GM23338 (cell line): ENCODE measurements around the gene TMEM94. TPM values are rescaled to one million over a fixed set of nuclear protein-coding genes. Genes with fewer than 3 reads are reported as not detected.

ENCODE experiments used
- CREB1 ChIP-seq: fragments of 250-450 bp; sonication (Bioruptor Pico); IDR thresholded peaks from 2 replicates; pipeline ENCODE4 v1.5.0; 2020; ENCODE audit warnings: low read depth, mild to moderate bottlenecking, moderate library complexity
- EZH2 ChIP-seq: fragments of 200-600 bp; sonication (generic); IDR thresholded peaks from one replicate; pipeline ENCODE4 v1.8.0; 2017; ENCODE audit warnings: antibody characterized with exemption, mild to moderate bottlenecking, low read depth; ENCODE audit not compliant: unreplicated experiment
- EZH2phosphoT487 ChIP-seq: fragments of 200-600 bp; sonication (generic); IDR thresholded peaks from one replicate; pipeline ENCODE4 v1.8.1; 2018; ENCODE audit warnings: antibody characterized with exemption; ENCODE audit not compliant: unreplicated experiment
- POLR2AphosphoS5 ChIP-seq: IDR thresholded peaks from 2 replicates; pipeline ENCODE4 v1.6.1; 2016; ENCODE audit warnings: antibody characterized with exemption, low read depth
- STAT1 ChIP-seq: IDR thresholded peaks from one replicate; pipeline ENCODE4 v1.6.1; 2016; ENCODE audit warnings: antibody characterized with exemption; ENCODE audit not compliant: unreplicated experiment
- ZNF114 ChIP-seq: fragments of 250-450 bp; sonication (Bioruptor Pico); IDR thresholded peaks from 2 replicates; pipeline ENCODE4 v1.5.0; 2020; ENCODE audit warnings: mild to moderate bottlenecking, moderate library complexity
- ZNF331 ChIP-seq: fragments of 250-450 bp; sonication (Bioruptor Pico); IDR thresholded peaks from 2 replicates; pipeline ENCODE4 v1.5.0; 2020; ENCODE audit warnings: low read depth, mild to moderate bottlenecking, moderate library complexity
- polyA plus RNA-seq: library from polyadenylated mRNA; unstranded; fragments of >200 nt; fragmentation: Nextera tagmentation; extraction: Ambion mirVana; gene quantifications from 2 replicates; pipeline ENCODE4 v1.2.1, GENCODE V29; 2016
- total RNA-seq: library from RNA; depleted of rRNA; stranded (reverse); fragments of >200 nt; shearing (Covaris generic); gene quantifications from 2 replicates; pipeline ENCODE4 v1.2.3, GENCODE V29; 2014
- TF ChIP-seq, protein P1 (sequence below): fragments of 250-450 bp; sonication (Bioruptor Pico); IDR thresholded peaks from 2 replicates; pipeline ENCODE4 v1.5.0; 2020; ENCODE audit warnings: mild to moderate bottlenecking, moderate library complexity
- TF ChIP-seq, protein P2 (sequence below), 2 experiments: fragments of 200-600 bp in 1 of 2; sonication (generic) in 1 of 2; conservative IDR thresholded peaks; 2 replicates each; pipeline versions ENCODE4 v1.5.1 to v1.6.1; 2016 to 2017; ENCODE audit warnings: antibody characterized with exemption in 2 of 2, low read depth in 2 of 2, mild to moderate bottlenecking in 2 of 2, moderate library complexity in 1 of 2
- TF ChIP-seq, protein P3 (sequence below): IDR thresholded peaks from 2 replicates; pipeline ENCODE4 v1.6.1; 2016; ENCODE audit warnings: antibody characterized with exemption
- TF ChIP-seq, protein P4 (sequence below): IDR thresholded peaks from one replicate; pipeline ENCODE4 v1.6.1; 2018; ENCODE audit warnings: antibody characterized with exemption; ENCODE audit not compliant: unreplicated experiment

TMEM94 gene
- total and polyA plus RNA-seq, 2 experiments from 2014 or later = 24.0 to 66.0 TPM

DNA sequence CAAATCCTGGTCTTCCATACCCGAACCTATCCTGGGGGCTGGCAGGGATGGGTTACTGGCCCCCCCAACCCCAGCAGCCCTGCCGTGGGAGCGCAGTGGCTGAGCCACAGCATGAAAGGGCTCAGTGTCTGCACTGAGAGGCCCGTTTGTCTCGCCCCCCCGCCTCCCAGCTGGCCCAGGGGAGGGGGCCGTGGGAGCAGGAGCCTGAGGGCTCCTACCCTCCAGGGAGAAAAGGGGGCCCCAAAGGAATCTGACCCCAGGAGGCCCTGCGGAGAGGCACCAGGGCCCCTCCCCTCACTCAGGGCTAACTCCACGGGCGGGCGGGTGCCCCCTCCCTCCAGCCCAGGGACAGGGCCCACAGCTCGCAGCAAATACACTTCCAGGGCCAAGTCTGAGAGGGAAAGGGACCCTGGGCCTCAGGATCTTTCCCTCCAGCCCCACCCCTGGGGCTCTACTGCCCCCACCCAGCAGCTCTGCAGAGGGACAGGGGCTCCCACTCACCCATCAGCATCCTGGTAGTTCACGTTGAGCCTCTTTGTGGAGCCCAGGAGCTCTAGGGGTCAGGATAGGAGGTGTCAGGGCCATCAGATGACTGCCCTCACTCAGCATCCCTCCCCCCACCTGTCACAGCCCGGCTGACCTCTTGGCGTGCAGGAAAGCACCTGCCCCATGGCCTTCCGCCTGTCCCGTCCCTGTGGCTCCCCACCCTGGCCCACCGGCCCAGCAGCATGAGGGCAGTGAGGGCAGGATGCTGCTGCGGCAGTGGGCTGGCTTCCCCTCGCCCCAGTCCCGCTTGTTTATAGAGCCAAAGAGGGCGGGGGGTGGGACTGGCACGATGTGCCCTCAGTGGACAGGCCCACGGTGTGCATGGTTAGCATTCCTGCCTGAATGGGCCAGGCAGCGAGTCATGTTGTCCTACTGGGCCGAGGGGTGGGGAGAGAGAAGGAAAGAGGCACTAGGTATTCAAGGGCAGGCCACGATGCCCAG, 51.6 kb downstream of the TMEM94 start (continued):
- TF ChIP-seq, protein P1, sequence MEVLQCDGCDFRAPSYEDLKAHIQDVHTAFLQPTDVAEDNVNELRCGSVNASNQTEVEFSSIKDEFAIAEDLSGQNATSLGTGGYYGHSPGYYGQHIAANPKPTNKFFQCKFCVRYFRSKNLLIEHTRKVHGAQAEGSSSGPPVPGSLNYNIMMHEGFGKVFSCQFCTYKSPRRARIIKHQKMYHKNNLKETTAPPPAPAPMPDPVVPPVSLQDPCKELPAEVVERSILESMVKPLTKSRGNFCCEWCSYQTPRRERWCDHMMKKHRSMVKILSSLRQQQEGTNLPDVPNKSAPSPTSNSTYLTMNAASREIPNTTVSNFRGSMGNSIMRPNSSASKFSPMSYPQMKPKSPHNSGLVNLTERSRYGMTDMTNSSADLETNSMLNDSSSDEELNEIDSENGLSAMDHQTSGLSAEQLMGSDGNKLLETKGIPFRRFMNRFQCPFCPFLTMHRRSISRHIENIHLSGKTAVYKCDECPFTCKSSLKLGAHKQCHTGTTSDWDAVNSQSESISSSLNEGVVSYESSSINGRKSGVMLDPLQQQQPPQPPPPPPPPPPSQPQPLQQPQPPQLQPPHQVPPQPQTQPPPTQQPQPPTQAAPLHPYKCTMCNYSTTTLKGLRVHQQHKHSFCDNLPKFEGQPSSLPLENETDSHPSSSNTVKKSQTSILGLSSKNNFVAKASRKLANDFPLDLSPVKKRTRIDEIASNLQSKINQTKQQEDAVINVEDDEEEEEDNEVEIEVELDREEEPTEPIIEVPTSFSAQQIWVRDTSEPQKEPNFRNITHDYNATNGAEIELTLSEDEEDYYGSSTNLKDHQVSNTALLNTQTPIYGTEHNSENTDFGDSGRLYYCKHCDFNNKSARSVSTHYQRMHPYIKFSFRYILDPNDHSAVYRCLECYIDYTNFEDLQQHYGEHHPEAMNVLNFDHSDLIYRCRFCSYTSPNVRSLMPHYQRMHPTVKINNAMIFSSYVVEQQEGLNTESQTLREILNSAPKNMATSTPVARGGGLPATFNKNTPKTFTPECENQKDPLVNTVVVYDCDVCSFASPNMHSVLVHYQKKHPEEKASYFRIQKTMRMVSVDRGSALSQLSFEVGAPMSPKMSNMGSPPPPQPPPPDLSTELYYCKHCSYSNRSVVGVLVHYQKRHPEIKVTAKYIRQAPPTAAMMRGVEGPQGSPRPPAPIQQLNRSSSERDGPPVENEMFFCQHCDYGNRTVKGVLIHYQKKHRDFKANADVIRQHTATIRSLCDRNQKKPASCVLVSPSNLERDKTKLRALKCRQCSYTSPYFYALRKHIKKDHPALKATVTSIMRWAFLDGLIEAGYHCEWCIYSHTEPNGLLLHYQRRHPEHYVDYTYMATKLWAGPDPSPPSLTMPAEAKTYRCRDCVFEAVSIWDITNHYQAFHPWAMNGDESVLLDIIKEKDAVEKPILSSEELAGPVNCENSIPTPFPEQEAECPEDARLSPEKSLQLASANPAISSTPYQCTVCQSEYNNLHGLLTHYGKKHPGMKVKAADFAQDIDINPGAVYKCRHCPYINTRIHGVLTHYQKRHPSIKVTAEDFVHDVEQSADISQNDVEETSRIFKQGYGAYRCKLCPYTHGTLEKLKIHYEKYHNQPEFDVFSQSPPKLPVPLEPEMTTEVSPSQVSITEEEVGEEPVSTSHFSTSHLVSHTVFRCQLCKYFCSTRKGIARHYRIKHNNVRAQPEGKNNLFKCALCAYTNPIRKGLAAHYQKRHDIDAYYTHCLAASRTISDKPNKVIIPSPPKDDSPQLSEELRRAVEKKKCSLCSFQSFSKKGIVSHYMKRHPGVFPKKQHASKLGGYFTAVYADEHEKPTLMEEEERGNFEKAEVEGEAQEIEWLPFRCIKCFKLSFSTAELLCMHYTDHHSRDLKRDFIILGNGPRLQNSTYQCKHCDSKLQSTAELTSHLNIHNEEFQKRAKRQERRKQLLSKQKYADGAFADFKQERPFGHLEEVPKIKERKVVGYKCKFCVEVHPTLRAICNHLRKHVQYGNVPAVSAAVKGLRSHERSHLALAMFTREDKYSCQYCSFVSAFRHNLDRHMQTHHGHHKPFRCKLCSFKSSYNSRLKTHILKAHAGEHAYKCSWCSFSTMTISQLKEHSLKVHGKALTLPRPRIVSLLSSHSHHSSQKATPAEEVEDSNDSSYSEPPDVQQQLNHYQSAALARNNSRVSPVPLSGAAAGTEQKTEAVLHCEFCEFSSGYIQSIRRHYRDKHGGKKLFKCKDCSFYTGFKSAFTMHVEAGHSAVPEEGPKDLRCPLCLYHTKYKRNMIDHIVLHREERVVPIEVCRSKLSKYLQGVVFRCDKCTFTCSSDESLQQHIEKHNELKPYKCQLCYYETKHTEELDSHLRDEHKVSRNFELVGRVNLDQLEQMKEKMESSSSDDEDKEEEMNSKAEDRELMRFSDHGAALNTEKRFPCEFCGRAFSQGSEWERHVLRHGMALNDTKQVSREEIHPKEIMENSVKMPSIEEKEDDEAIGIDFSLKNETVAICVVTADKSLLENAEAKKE (CRISPR knock-in tag) = no peak
- TF ChIP-seq ZNF114 (CRISPR knock-in tag) (no peak), CREB1 (CRISPR knock-in tag) (no peak), EZH2 (no peak), STAT1 (no peak), ZNF331 (CRISPR knock-in tag) (no peak), EZH2phosphoT487 (no peak), POLR2AphosphoS5 (no peak)
- TF ChIP-seq, protein P2, sequence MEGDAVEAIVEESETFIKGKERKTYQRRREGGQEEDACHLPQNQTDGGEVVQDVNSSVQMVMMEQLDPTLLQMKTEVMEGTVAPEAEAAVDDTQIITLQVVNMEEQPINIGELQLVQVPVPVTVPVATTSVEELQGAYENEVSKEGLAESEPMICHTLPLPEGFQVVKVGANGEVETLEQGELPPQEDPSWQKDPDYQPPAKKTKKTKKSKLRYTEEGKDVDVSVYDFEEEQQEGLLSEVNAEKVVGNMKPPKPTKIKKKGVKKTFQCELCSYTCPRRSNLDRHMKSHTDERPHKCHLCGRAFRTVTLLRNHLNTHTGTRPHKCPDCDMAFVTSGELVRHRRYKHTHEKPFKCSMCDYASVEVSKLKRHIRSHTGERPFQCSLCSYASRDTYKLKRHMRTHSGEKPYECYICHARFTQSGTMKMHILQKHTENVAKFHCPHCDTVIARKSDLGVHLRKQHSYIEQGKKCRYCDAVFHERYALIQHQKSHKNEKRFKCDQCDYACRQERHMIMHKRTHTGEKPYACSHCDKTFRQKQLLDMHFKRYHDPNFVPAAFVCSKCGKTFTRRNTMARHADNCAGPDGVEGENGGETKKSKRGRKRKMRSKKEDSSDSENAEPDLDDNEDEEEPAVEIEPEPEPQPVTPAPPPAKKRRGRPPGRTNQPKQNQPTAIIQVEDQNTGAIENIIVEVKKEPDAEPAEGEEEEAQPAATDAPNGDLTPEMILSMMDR (conservative IDR thresholded peaks at IDR 0.05; ENCODE audit: low read depth in 2 of 2) = no peak
- TF ChIP-seq, protein P3, sequence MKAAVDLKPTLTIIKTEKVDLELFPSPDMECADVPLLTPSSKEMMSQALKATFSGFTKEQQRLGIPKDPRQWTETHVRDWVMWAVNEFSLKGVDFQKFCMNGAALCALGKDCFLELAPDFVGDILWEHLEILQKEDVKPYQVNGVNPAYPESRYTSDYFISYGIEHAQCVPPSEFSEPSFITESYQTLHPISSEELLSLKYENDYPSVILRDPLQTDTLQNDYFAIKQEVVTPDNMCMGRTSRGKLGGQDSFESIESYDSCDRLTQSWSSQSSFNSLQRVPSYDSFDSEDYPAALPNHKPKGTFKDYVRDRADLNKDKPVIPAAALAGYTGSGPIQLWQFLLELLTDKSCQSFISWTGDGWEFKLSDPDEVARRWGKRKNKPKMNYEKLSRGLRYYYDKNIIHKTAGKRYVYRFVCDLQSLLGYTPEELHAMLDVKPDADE = no peak
- TF ChIP-seq, protein P4, sequence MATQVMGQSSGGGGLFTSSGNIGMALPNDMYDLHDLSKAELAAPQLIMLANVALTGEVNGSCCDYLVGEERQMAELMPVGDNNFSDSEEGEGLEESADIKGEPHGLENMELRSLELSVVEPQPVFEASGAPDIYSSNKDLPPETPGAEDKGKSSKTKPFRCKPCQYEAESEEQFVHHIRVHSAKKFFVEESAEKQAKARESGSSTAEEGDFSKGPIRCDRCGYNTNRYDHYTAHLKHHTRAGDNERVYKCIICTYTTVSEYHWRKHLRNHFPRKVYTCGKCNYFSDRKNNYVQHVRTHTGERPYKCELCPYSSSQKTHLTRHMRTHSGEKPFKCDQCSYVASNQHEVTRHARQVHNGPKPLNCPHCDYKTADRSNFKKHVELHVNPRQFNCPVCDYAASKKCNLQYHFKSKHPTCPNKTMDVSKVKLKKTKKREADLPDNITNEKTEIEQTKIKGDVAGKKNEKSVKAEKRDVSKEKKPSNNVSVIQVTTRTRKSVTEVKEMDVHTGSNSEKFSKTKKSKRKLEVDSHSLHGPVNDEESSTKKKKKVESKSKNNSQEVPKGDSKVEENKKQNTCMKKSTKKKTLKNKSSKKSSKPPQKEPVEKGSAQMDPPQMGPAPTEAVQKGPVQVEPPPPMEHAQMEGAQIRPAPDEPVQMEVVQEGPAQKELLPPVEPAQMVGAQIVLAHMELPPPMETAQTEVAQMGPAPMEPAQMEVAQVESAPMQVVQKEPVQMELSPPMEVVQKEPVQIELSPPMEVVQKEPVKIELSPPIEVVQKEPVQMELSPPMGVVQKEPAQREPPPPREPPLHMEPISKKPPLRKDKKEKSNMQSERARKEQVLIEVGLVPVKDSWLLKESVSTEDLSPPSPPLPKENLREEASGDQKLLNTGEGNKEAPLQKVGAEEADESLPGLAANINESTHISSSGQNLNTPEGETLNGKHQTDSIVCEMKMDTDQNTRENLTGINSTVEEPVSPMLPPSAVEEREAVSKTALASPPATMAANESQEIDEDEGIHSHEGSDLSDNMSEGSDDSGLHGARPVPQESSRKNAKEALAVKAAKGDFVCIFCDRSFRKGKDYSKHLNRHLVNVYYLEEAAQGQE = no peak
